Upper lobe of left lung (tissue), 6 donors: ENCODE measurements around the gene DHRS7B. TPM values are rescaled to one million over a fixed set of nuclear protein-coding genes. Genes with fewer than 3 reads are reported as not detected.

Experiments used
- ATAC-seq, 2 donors: fragments of 200-7000 bp; cut with Tn5 transposase; one replicate each; pipeline ENCODE4 v1.9.1; 2022; ENCODE audit warnings: mild to moderate bottlenecking in 2 of 2, moderate library complexity in 2 of 2; ENCODE audit not compliant: low FRiP score in 2 of 2
- DNase-seq, 2 donors: peaks; one replicate each; pipeline ENCODE4 v3.0.0-alpha.2; 2019 to 2020
- H3K27ac ChIP-seq, 4 donors: fragments of 200-600 bp; sonication (generic); one replicate each; pipeline ENCODE4 v1.5.1; 2016 to 2019
- H3K27me3 ChIP-seq, 4 donors: fragments of 200-600 bp; sonication (generic); one replicate each; pipeline ENCODE4 v1.5.1; 2017 to 2019
- H3K36me3 ChIP-seq, 4 donors: fragments of 200-600 bp; sonication (generic); one replicate each; pipeline ENCODE4 v1.5.1; 2016 to 2019
- H3K4me1 ChIP-seq, 4 donors: fragments of 200-600 bp; sonication (generic); one replicate each; pipeline ENCODE4 v1.5.1; 2018 to 2019
- H3K4me3 ChIP-seq, 4 donors: fragments of 200-600 bp; sonication (generic); one replicate each; pipeline ENCODE4 v1.5.1; 2017 to 2019; ENCODE audit warnings: mild to moderate bottlenecking in 2 of 4, moderate library complexity in 1 of 4
- H3K9me3 ChIP-seq, 4 donors: fragments of 200-600 bp; sonication (generic); one replicate each; pipeline ENCODE4 v1.5.1; 2018 to 2019
- CTCF ChIP-seq, 6 experiments: fragments of 450-650 bp in 4 of 6; fragments of 200-600 bp in 2 of 6; sonication (generic) in 2 of 6; IDR thresholded peaks; one replicate each; pipeline ENCODE4 v1.5.1; 2016 to 2019; ENCODE audit warnings: antibody characterized with exemption in 6 of 6
- EP300 ChIP-seq, 4 donors: sonication (generic); formaldehyde crosslinking; IDR thresholded peaks; one replicate each; pipeline ENCODE4 v1.5.1; 2017; ENCODE audit warnings: antibody characterized with exemption in 4 of 4, control low read depth in 2 of 4
- POLR2A ChIP-seq, 4 donors: fragments of 450-650 bp; IDR thresholded peaks; one replicate each; pipeline ENCODE4 v1.5.1; 2016 to 2017; ENCODE audit warnings: antibody characterized with exemption in 4 of 4, mild to moderate bottlenecking in 2 of 4
- POLR2AphosphoS5 ChIP-seq, 2 donors: sonication (generic); formaldehyde crosslinking; IDR thresholded peaks; one replicate each; pipeline ENCODE4 v1.5.1; 2017; ENCODE audit warnings: antibody characterized with exemption in 2 of 2
- WGBS, 2 donors: methylation state at CpG; one replicate each; pipeline ENCODE4 v1.1.5; 2017 to 2018; 5-methylcytosine and 5-hydroxymethylcytosine counted together
- total RNA-seq, 6 donors: library from RNA; depleted of rRNA in 4 of 6; stranded (reverse); fragments of >200 nt in 4 of 6; gene quantifications; one replicate each; pipeline versions ENCODE4 v1.1.0 to v1.2.1, GENCODE V29; 2016 to 2021
- donor health status: DM: no; HTN: no; CAD: no; lungs with moderate emphysema.
- donor health status: DM: no; HTN: yes; CAD: no; lungs with severe emphysema.

Gene DHRS7B
- total RNA-seq, 6 donors from 2014 or later = 16.8 to 47.2 (median 30.2) TPM

- Histone ChIP-seq H3K27ac (no peak overlapping the region), H3K27me3 (no peaks in the 10 kb centered on the region), H3K36me3 (peaks cover 12 to 40% (median 22%) of the 10 kb centered on the region in 4 donors), H3K4me3 (no peak overlapping the region), H3K9me3 (no peaks in the 10 kb centered on the region), H3K4me1 (peaks cover 5 to 43% (median 12%) of the 10 kb centered on the region in 4 donors)
- DNase-seq = no peak
- no peak for TF ChIP-seq CTCF (IDR thresholded peaks at IDR 0.05)
- no peak for TF ChIP-seq POLR2AphosphoS5 (IDR thresholded peaks at IDR 0.05)
- no peak for TF ChIP-seq POLR2A (IDR thresholded peaks at IDR 0.05)
- TF ChIP-seq EP300 (IDR thresholded peaks at IDR 0.05) = no peak
- 64 to 77% methylated on average over 9 of the region's 9 CpGs for WGBS, 2 donors
- ATAC-seq = no peak
These were observed 72.5 kb downstream of the DHRS7B start for GRCh38 chr17:21199311-21199710.

- no peak overlapping the region for H3K4me3 ChIP-seq
- WGBS, 2 donors = 62 to 80% methylated on average over 4 to 10 of the region's 10 CpGs
- TF ChIP-seq EP300 (IDR thresholded peaks at IDR 0.05) = no peak
- TF ChIP-seq CTCF (IDR thresholded peaks at IDR 0.05) = no peak
- TF ChIP-seq POLR2AphosphoS5 (IDR thresholded peaks at IDR 0.05) = no peak
- no peak for TF ChIP-seq POLR2A (IDR thresholded peaks at IDR 0.05)
- H3K4me1 ChIP-seq = peaks cover 5 to 43% (median 11%) of the 10 kb centered on the region in 4 donors
- H3K27me3 ChIP-seq = no peaks in the 10 kb centered on the region
- H3K36me3 ChIP-seq = peaks cover 12 to 40% (median 22%) of the 10 kb centered on the region in 4 donors
- H3K9me3 ChIP-seq = no peaks in the 10 kb centered on the region
- ATAC-seq (no peak), DNase-seq (no peak)
- no peak overlapping the region for H3K27ac ChIP-seq
These were observed 73.1 kb downstream of the DHRS7B start for GRCh38 chr17:21199856-21200255.

- Histone ChIP-seq H3K4me1 (peaks cover 4 to 38% (median 9%) of the 10 kb centered on the region in 4 donors), H3K36me3 (peaks cover 12 to 39% (median 22%) of the 10 kb centered on the region in 4 donors), H3K9me3 (no peaks in the 10 kb centered on the region), H3K27ac (no peak overlapping the region), H3K27me3 (no peaks in the 10 kb centered on the region), H3K4me3 (no peak overlapping the region)
- no peak for TF ChIP-seq POLR2AphosphoS5 (IDR thresholded peaks at IDR 0.05)
- TF ChIP-seq EP300 (IDR thresholded peaks at IDR 0.05) = no peak
- no peak for TF ChIP-seq CTCF (IDR thresholded peaks at IDR 0.05)
- TF ChIP-seq POLR2A (IDR thresholded peaks at IDR 0.05) = no peak
- ATAC-seq (no peak), DNase-seq (no peak)
- 88 to 90% methylated on average over 15 of the region's 15 CpGs for WGBS, 2 donors
These were observed 74.0 kb downstream of the DHRS7B start for GRCh38 chr17:21200590-21201297.

- Histone ChIP-seq H3K27me3 (no peaks in the 10 kb centered on the region), H3K4me1 (peaks cover 4 to 38% (median 9%) of the 10 kb centered on the region in 4 donors), H3K4me3 (no peak overlapping the region), H3K9me3 (no peaks in the 10 kb centered on the region), H3K27ac (no peak overlapping the region), H3K36me3 (peaks cover 12 to 35% (median 21%) of the 10 kb centered on the region in 4 donors)
- 52 to 73% methylated on average over 4 to 5 of the region's 5 CpGs for WGBS, 2 donors
- ATAC-seq (no peak), DNase-seq (no peak)
- TF ChIP-seq POLR2AphosphoS5 (IDR thresholded peaks at IDR 0.05) (no peak), EP300 (IDR thresholded peaks at IDR 0.05) (no peak), CTCF (IDR thresholded peaks at IDR 0.05) (no peak), POLR2A (IDR thresholded peaks at IDR 0.05) (no peak)
These were observed 74.5 kb downstream of the DHRS7B start for GRCh38 chr17:21201298-21201595.

GRCh38 chr17:21201874-21202273 is 75.1 kb downstream of the DHRS7B start:
- Histone ChIP-seq H3K4me3 (no peak overlapping the region), H3K27me3 (no peaks in the 10 kb centered on the region), H3K4me1 (peaks cover 4 to 38% (median 12%) of the 10 kb centered on the region in 4 donors), H3K9me3 (no peaks in the 10 kb centered on the region), H3K27ac (no peak overlapping the region), H3K36me3 (peaks cover 12 to 33% (median 18%) of the 10 kb centered on the region in 4 donors)
- TF ChIP-seq POLR2AphosphoS5 (IDR thresholded peaks at IDR 0.05) (no peak), EP300 (IDR thresholded peaks at IDR 0.05) (no peak), CTCF (IDR thresholded peaks at IDR 0.05) (no peak)
- 89 to 96% methylated on average over 11 of the region's 11 CpGs for WGBS, 2 donors
- no peak for DNase-seq
- no peak for ATAC-seq
